Caco-2 (cell line): ENCODE measurements around the gene KIAA0825. TPM values are rescaled to one million over a fixed set of nuclear protein-coding genes. Genes with fewer than 3 reads are reported as not detected.

ENCODE experiments used
- BruUV-seq: library from RNA; stranded (reverse); fragments of 400-500 nt; replicated peaks from 2 replicates; lab custom pipeline; 2021; lab: Mats Ljungman, UMichigan
- CTCF ChIA-PET: fragments of 300-600 bp; sonication (Branson Sonifier 250); formaldehyde crosslinking; loops from one replicate; lab custom pipeline; 2022; ENCODE audit warnings: antibody characterized with exemption; lab: Charles Lee
- POLR2A ChIA-PET: fragments of 300-600 bp; sonication (Branson Sonifier 250); formaldehyde crosslinking; loops from one replicate; lab custom pipeline; 2022; ENCODE audit warnings: antibody characterized with exemption; lab: Charles Lee
- DNase-seq, 2 experiments: peaks; one replicate each; pipeline versions ENCODE4 v3.0.0 to v3.0.0-alpha.2; 2020 to 2022
- H3K27me3 ChIP-seq: replicated peaks from 2 replicates; pipeline ENCODE4 v1.6.0; 2011; ENCODE audit warnings: low read length; ENCODE audit not compliant: control insufficient read depth, insufficient read depth
- H3K36me3 ChIP-seq: 2 replicates; pipeline ENCODE4 v1.5.1; 2011; ENCODE audit warnings: low read length; ENCODE audit not compliant: control insufficient read depth, insufficient read depth
- H3K4me1 ChIP-seq: fragments of 250-450 bp; sonication (Bioruptor Pico); 2 replicates; pipeline ENCODE4 v1.5.1; 2020; ENCODE audit warnings: mild to moderate bottlenecking
- H3K4me3 ChIP-seq: 2 replicates; pipeline ENCODE4 v1.5.1; 2011; ENCODE audit warnings: low read depth, mild to moderate bottlenecking, control low read depth, low read length
- H3K9me3 ChIP-seq: fragments of 250-450 bp; sonication (Bioruptor Pico); 2 replicates; pipeline ENCODE4 v1.5.1; 2020; ENCODE audit warnings: mild to moderate bottlenecking, moderate library complexity
- H3K27ac Mint-ChIP-seq: one replicate; pipeline ENCODE4 v1.8.0; 2022; ENCODE audit warnings: mixed read lengths; ENCODE audit not compliant: unreplicated experiment
- H3K27me3 Mint-ChIP-seq: one replicate; pipeline ENCODE4 v1.8.0; 2022; ENCODE audit warnings: mixed read lengths; ENCODE audit not compliant: insufficient read depth, unreplicated experiment
- H3K36me3 Mint-ChIP-seq: one replicate; pipeline ENCODE4 v1.8.0; 2022; ENCODE audit warnings: mild to moderate bottlenecking, mixed read lengths; ENCODE audit not compliant: insufficient read depth, unreplicated experiment
- H3K4me1 Mint-ChIP-seq: one replicate; pipeline ENCODE4 v1.8.0; 2022; ENCODE audit warnings: low read depth, mixed read lengths; ENCODE audit not compliant: unreplicated experiment
- H3K4me3 Mint-ChIP-seq: one replicate; pipeline ENCODE4 v1.8.0; 2022; ENCODE audit warnings: mild to moderate bottlenecking, moderate library complexity, mixed read lengths; ENCODE audit not compliant: unreplicated experiment
- H3K9me3 Mint-ChIP-seq: one replicate; pipeline ENCODE4 v1.8.0; 2022; ENCODE audit warnings: mixed read lengths; ENCODE audit not compliant: unreplicated experiment
- CTCF ChIP-seq, 2 experiments: fragments of 200-600 bp in 1 of 2; IDR thresholded peaks; 1 replicate in 1 of 2; 2 replicates in 1 of 2; pipeline versions ENCODE4 v1.5.1 to v1.8.0; 2011 to 2022; ENCODE audit warnings: antibody characterized with exemption in 1 of 2, control low read depth in 1 of 2, inconsistent platforms in 1 of 2, low read depth in 1 of 2, low read length in 1 of 2, mild to moderate bottlenecking in 1 of 2, moderate library complexity in 1 of 2; ENCODE audit not compliant: insufficient read depth in 1 of 2, severe bottlenecking in 1 of 2, unreplicated experiment in 1 of 2
- intact Hi-C: fragments of 100-400 bp; cut with micrococcal nuclease; formaldehyde crosslinking; loops from one replicate; pipeline ENCODE4 v1.10.0; 2022; ENCODE audit not compliant: unreplicated experiment
- total RNA-seq: library from RNA; stranded (reverse); gene quantifications from 2 replicates; pipeline ENCODE4 v1.2.3, GENCODE V29; 2022

Gene KIAA0825
- total RNA-seq, 1 experiment from 2014 or later: 0.50 TPM

GRCh38 chr5:94503677-94504076 is 114.7 kb downstream of the KIAA0825 start:
- ChIA-PET POLR2A (no interaction called here), CTCF (no interaction called here)
- Histone ChIP-seq H3K36me3 (no peaks in the 10 kb centered on the region), H3K4me1 (no peaks in the 10 kb centered on the region), H3K27me3 (no peaks in the 10 kb centered on the region), H3K9me3 (no peaks in the 10 kb centered on the region), H3K4me3 (no peak overlapping the region)
- no peak for TF ChIP-seq CTCF (IDR thresholded peaks at IDR 0.05; ENCODE audit: insufficient read depth in 1 of 2, low read depth in 1 of 2, low read length in 1 of 2, severe bottlenecking in 1 of 2, unreplicated experiment in 1 of 2)
- Mint-ChIP-seq H3K27me3 (peaks cover 7% of the 10 kb centered on the region), H3K9me3 (no peaks in the 10 kb centered on the region), H3K4me3 (no peak overlapping the region), H3K36me3 (no peaks in the 10 kb centered on the region), H3K4me1 (no peaks in the 10 kb centered on the region), H3K27ac (no peak overlapping the region)
- no peak for DNase-seq
- BruUV-seq: no TSS peak
- intact Hi-C loops: no loop called here

GRCh38 chr5:94501365-94501764 is 117.0 kb downstream of the KIAA0825 start:
- no peaks in the 10 kb centered on the region for H3K4me1 ChIP-seq
- CTCF ChIA-PET: no interaction called here
- no peaks in the 10 kb centered on the region for H3K27me3 ChIP-seq
- no peaks in the 10 kb centered on the region for H3K9me3 ChIP-seq
- POLR2A ChIA-PET: no interaction called here
- Mint-ChIP-seq H3K4me3 (no peak overlapping the region), H3K27ac (no peak overlapping the region), H3K9me3 (no peaks in the 10 kb centered on the region), H3K4me1 (no peaks in the 10 kb centered on the region), H3K36me3 (no peaks in the 10 kb centered on the region), H3K27me3 (peaks cover 7% of the 10 kb centered on the region)
- no peak for TF ChIP-seq CTCF (IDR thresholded peaks at IDR 0.05; ENCODE audit: insufficient read depth in 1 of 2, low read depth in 1 of 2, low read length in 1 of 2, severe bottlenecking in 1 of 2, unreplicated experiment in 1 of 2)
- DNase-seq: no peak
- no peak overlapping the region for H3K4me3 ChIP-seq
- no TSS peak for BruUV-seq
- H3K36me3 ChIP-seq: no peaks in the 10 kb centered on the region
- intact Hi-C loops: no loop called here

DNA sequence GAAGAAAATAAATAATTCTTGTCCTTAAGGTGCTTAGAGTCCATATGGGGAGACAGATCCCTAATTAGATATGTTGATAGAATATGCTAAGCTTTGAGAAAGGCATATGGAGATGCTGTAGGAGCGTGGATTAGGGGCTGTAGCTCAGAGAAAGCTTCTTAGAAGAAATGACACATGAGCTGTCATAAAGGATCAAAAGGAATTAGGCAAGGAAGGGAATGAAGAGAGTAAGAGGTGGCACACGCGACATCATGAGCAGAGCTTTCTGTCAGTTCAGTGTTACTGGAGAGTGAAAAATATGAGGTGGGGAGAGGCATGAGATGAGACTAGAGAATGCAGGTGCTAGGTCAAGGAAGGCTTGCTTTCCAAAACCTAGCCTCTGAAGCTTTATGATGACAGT is 118.6 kb downstream of the KIAA0825 start:
- no TSS peak for BruUV-seq

More for the DNA sequence above, 118.6 kb downstream of the KIAA0825 start:
- Mint-ChIP-seq H3K4me1 (no peaks in the 10 kb centered on the region), H3K36me3 (no peaks in the 10 kb centered on the region), H3K27me3 (peaks cover 7% of the 10 kb centered on the region), H3K4me3 (no peak overlapping the region), H3K9me3 (no peaks in the 10 kb centered on the region), H3K27ac (no peak overlapping the region)
- Histone ChIP-seq H3K36me3 (no peaks in the 10 kb centered on the region), H3K4me3 (no peak overlapping the region), H3K9me3 (no peaks in the 10 kb centered on the region), H3K27me3 (no peaks in the 10 kb centered on the region), H3K4me1 (no peaks in the 10 kb centered on the region)
- intact Hi-C loops: no loop called here
- TF ChIP-seq CTCF (IDR thresholded peaks at IDR 0.05; ENCODE audit: insufficient read depth in 1 of 2, low read depth in 1 of 2, low read length in 1 of 2, severe bottlenecking in 1 of 2, unreplicated experiment in 1 of 2): no peak
- no peak for DNase-seq
- ChIA-PET POLR2A (no interaction called here), CTCF (no interaction called here)
